8988T (cell line): Measurements from ENCODE around the gene CROCC2.

ENCODE experiments used
- DNase-seq: peaks from one replicate; pipeline ENCODE4 v3.0.0; 2011

CROCC2 gene

GRCh38 chr2:241029599-241030332, 123.6 kb downstream of the CROCC2 start:
- DNase-seq = no peak

DNA sequence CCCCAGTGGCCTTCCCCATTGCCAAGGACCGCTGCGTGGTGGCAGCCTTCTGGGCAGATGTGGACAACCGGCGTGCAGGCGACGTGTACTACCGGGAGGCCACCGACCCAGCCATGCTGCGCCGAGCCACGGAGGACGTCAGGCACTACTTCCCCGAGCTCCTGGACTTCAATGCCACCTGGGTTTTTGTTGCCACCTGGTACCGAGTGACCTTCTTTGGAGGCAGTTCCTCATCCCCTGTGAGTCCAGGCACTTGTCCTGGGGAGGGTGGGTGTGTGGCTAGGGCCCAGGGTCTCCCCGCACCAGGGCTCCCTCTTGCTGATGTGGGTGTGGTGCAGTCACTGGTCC, 124.2 kb downstream of the CROCC2 start:
- DNase-seq = no peak

GRCh38 chr2:241030883-241031282, 124.7 kb downstream of the CROCC2 start:
- no peak for DNase-seq

GRCh38 chr2:241031436-241032165, 125.5 kb downstream of the CROCC2 start:
- no peak for DNase-seq

DNA sequence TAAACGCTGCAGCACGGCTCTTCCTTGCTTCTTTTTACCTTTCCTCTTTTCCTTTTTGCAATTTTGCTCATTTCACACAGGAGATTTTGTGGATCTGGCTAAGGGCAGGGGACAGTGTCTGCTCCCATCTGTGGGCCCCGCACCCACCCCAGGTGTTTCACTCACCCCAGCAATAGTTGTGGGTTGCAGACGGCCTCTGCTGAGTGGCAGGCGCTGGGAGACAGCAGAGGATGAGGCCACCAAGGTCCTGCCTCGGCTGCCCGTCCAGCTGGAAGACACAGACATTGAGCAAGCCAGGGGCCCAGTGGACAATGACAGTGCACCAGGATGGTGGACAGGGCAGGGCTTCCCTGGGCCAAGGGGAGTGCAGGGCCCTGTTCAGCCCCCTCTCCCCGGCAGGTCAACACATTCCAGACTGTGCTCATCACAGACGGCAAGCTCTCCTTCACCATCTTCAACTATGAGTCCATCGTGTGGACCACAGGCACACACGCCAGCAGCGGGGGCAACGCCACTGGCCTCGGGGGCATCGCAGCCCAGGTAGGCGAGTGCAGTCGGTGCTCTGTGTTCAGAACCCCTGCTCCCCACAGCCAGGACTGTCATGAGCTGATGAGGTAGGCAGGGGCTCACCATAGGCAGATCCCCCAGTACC, 127.3 kb downstream of the CROCC2 start:
- DNase-seq = no peak

DNA sequence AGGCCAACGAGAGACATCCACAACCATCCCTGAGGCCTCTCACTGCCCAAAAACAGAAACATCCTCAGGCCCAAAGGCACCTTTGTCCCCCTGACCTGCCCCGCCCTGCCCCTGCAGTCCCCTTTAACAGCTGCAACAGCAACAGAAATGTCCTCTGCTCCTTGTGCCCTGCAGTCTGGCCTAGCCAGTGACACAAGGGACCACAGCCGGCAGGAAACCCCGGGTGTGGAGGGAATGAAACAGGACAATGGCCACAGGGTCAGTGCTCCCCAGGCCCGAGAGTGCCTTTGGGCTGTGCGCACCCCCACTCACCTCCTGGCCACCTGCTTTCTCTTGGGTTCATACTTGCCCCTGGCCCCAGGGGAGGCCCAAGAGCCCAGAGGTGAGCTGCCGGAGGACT, 127.9 kb downstream of the CROCC2 start:
- no peak for DNase-seq

GRCh38 chr2:241034490-241035141, 128.5 kb downstream of the CROCC2 start:
- no peak for DNase-seq

- no peak for DNase-seq
Observed at GRCh38 chr2:241035142-241035817, 129.1 kb downstream of the CROCC2 start.

- DNase-seq = no peak
Observed at GRCh38 chr2:241035818-241036396, 129.8 kb downstream of the CROCC2 start.

- no peak for DNase-seq
Observed at GRCh38 chr2:241036397-241036963, 130.3 kb downstream of the CROCC2 start.

DNA sequence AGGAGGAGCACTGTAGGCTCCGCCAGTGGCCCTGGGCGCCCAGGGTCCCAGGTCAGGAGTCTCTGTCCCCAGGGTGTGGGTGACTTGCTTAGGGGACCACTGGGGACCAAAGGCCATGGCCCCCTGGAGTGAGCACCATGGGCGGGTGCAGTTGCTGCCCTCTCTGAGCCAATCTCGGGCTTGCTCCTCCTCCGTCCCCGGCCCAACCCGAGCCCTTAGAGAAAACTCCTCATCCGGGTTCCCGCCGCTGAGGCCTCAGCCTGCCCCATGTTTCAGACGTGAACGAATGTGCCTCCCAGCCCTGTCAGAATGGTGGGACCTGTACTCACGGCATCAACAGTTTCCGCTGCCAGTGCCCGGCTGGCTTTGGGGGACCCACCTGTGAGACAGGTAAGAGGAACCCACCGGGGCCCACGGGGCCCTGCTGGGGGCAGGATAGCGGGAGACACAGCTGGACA, 130.9 kb downstream of the CROCC2 start:
- DNase-seq = no peak

DNA sequence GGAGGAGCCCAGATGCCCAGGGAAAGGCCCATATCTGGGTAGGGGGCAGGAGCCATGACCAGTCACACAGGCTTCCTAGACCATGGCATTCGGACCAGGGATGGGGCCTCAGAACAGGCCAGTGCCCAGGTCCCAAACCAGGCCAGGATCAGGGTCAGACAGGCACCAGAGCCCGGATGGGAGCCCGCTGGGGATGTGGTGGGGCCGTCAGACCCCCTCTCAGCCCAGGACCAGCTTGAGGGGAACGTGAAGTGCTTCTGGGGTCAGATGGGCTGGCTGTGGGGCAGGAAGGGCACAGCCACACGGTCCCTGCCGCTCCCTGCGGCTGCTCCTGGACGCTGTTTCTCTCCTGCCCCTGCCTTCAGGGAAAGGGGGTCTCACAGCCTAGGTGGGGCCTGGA, 131.4 kb downstream of the CROCC2 start:
- no peak for DNase-seq

- no peak for DNase-seq
Observed at GRCh38 chr2:241038374-241039180, 132.4 kb downstream of the CROCC2 start.

- no peak for DNase-seq
Observed at GRCh38 chr2:241039416-241039815, 133.3 kb downstream of the CROCC2 start.

DNA sequence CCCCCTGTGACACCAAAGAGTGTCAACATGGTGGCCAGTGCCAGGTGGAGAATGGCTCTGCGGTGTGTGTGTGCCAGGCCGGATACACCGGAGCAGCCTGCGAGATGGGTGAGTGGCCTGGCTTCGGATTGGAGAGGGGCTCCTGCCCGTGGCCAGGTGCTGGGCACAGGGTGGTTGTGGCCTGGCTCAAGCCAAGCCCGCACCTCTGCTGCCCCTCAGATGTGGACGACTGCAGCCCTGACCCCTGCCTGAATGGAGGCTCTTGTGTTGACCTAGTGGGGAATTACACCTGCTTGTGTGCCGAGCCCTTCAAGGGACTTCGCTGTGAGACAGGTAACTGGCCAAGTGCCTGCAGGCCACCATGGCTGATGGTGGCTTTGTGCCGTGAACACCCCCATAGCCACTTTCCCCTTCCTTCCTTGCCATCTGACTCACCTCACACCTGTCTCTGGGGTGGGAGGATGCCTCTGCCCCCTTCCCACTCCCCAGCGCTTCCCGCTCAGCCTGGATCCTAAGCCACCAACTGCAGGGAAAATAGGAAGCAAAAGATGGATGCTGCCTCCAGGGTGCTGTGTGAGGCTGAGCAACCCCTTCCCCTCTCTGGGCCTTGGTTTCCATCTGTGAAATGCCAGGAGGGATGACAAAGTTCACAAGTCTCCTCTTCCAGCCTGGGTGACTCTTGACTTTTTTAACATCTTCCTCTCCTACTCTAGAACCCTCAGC, 134.1 kb downstream of the CROCC2 start:
- no peak for DNase-seq

DNA sequence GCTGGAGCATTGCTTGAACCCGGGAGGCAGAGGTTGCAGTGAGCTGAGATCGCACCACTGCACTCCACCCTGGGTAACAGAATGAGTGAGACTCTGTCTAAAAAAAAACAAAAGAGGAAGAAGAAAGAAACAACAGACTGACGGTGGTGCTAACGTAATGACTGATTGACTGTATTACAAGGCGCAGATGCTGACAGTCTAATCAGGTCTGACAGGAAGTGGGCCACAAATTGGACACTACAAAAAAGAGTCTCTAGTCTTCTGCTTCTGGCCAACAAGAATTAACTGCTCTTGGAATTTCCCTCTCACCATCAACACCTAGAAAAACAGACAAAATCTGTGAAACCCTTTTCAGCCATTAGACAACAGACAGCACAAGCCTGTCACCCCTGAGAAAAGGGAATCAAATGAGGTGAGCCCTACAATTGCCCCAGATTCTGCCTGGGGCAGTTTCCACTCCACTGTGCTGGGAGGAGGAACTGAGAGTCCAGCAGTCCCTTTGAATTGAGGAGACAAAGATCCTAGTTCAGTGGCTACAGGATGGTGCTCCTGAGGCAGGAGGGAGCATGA, 135.5 kb downstream of the CROCC2 start:
- no peak for DNase-seq
